Stimulated activated CD4-positive, alpha-beta T cell treated with anti-CD3 and anti-CD28 coated beads, Interleukin-4, amount 100 ng/mL, for 1 hour (primary cell): Measurements from ENCODE around the gene RIPOR3.

Source experiments
- DNase-seq: peaks from one replicate; pipeline ENCODE4 v3.0.0-alpha.2; 2020

RIPOR3 gene, protein sequence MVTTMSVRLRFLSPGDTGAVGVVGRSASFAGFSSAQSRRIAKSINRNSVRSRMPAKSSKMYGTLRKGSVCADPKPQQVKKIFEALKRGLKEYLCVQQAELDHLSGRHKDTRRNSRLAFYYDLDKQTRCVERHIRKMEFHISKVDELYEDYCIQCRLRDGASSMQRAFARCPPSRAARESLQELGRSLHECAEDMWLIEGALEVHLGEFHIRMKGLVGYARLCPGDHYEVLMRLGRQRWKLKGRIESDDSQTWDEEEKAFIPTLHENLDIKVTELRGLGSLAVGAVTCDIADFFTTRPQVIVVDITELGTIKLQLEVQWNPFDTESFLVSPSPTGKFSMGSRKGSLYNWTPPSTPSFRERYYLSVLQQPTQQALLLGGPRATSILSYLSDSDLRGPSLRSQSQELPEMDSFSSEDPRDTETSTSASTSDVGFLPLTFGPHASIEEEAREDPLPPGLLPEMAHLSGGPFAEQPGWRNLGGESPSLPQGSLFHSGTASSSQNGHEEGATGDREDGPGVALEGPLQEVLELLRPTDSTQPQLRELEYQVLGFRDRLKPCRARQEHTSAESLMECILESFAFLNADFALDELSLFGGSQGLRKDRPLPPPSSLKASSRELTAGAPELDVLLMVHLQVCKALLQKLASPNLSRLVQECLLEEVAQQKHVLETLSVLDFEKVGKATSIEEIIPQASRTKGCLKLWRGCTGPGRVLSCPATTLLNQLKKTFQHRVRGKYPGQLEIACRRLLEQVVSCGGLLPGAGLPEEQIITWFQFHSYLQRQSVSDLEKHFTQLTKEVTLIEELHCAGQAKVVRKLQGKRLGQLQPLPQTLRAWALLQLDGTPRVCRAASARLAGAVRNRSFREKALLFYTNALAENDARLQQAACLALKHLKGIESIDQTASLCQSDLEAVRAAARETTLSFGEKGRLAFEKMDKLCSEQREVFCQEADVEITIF

DNA sequence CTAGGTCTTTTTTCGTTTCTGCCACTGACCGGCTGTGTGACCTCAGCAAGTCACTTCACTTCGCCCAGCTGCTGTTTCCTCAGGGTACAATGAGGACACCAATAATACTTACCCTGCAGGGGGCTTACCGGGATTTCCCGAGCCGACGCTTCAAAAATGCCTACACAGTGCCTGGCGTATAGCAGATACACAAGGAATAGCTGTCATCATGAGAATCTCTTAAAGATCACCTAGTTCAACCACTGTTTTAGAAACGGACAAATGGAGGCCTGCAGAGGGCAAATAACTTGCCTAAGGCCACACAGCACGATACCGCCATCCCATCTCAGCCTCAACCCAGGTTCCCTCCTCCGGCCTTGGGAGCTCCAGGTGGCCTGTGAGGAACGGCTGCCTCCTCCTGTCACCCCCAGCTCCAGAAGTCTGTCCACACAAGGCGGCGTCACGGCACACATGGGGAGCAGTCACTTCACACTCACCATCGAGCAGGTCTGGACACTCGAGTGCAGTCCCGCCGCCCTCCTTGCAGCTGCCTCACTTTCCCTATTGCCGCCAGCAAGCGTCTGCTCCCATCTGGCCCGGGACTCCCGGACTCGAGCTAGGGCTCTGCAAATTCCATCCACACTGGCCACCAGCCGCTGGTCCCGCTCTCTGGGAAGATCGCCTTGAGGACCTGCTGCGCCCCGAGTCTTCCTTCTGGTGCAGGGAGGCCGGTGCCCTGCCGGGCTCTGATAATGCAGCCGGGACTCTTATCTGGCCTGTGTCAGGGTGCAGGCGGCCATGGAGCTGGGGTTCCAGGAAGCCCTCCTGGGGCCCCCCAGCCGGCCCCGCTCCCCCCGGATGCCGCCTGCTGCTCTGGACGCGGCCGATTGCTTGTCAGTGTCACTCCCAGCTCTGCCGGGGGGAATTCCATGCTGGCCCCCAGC is at the start of gene RIPOR3:
Gene RIPOR3 (minus strand): TSS at position 893 of the 923 bp plus-strand sequence. CDS start 414 bp downstream, at position 479.
- DNase-seq, result peak; percentile 3

- no peak for DNase-seq
Observed at GRCh38 chr20:50737352-50737751, 46.0 kb upstream of the RIPOR3 start.

DNA sequence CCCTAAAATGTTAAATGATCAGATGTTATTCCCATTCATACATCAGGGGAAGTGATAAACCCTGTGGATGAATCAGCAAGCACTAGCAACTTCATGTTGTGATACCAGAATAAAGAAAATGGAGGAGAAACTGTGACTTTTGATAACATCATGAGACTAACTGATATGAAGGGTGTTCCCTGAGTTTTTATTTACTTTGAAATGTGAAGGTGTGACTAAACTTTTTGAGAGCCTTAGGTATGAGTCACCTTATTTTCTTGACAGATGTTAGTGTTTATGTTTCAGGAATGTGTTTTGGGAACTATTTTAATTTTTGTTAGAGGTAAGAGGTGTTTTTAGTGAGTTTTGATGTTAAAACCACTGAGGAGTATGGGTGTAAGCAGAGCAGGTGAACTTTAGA is 44.5 kb upstream of the RIPOR3 start:
- DNase-seq, result no peak

GRCh38 chr20:50734730-50735679 is 43.7 kb upstream of the RIPOR3 start:
- no peak for DNase-seq

DNA sequence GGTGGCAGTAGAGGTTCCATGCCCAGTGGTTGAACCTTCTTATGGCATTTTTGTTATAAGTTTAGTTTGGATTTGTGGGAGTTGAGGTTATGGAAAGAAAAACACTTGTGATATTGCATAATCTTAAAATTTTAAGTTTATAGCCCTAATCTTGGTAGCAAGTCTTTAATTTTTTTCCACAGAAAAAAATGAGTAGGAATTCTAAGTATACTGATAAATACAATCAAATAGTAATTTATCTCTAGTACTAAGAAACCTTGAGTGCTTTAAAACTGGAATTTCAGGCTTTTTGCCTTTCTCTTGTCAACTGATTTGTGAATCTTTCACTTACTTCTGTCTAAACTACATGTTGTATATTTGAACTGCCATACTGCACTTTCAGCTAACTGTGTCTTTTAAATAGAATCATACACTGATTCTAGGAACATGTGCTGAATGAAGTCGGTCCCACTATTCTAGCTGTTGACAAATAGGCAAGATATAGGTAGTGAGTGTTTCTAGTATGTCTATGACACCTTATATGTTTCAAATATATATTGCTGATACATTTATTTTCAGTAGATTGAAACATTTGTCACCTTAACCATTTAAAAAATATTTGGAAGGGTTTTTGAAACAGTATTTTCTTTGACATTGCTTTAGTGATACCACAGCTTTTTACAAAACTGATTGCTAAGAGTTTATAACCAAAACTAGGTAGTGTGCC is 42.5 kb upstream of the RIPOR3 start:
- DNase-seq, result no peak

DNA sequence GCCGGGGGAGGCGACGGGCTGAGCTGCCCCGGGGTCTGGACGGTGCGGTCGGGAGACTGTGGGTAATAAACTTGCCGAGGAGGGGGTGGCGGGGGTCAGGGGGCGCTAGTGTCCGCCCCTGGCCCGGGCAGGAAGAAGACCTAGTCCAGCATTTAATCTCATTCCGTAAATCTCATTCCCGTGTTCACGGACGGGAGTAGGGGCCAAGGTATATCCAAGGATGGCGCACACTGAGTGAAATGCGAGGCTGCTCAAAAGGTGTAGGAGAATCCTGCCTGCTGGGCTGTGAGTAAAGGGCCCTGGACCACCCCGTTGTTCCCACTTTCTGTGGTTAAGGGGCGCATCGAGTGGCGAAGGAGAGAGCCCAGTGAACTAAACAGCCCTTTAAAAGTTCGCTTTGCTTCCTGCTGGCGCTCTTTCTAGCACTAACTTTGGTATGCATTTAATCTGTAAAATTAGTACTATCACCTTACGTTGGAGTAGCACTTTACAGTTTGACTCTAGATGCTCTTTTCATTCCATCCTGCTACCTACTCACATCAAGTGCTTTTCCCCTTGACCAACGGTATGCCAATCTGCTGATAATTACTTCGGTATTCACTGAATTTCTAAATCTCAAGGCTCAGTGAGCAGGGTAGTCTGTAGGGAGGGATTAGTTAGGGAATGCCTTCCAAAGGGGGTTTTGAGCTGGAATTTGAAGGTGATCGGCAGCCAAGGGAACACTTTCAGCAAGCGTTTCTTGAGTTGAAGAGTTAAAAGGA is 40.8 kb upstream of the RIPOR3 start:
- no peak for DNase-seq

- DNase-seq, result peak; percentile 100
Observed at GRCh38 chr20:50731055-50731929, 40.0 kb upstream of the RIPOR3 start, which contains the start of gene PARD6B. PARD6B (plus strand) TSS chr20:50731580; CDS start chr20:50731787, 207 bp downstream.

- DNase-seq, result no peak
Observed at GRCh38 chr20:50730765-50731054, 39.4 kb upstream of the RIPOR3 start.

- no peak for DNase-seq
Observed at GRCh38 chr20:50729901-50730764, 38.8 kb upstream of the RIPOR3 start.

GRCh38 chr20:50728981-50729874 is 37.9 kb upstream of the RIPOR3 start:
- DNase-seq, result no peak

- no peak for DNase-seq
Observed at GRCh38 chr20:50728486-50728980, 37.2 kb upstream of the RIPOR3 start.

GRCh38 chr20:50727792-50728485 is 36.6 kb upstream of the RIPOR3 start:
- no peak for DNase-seq

DNA sequence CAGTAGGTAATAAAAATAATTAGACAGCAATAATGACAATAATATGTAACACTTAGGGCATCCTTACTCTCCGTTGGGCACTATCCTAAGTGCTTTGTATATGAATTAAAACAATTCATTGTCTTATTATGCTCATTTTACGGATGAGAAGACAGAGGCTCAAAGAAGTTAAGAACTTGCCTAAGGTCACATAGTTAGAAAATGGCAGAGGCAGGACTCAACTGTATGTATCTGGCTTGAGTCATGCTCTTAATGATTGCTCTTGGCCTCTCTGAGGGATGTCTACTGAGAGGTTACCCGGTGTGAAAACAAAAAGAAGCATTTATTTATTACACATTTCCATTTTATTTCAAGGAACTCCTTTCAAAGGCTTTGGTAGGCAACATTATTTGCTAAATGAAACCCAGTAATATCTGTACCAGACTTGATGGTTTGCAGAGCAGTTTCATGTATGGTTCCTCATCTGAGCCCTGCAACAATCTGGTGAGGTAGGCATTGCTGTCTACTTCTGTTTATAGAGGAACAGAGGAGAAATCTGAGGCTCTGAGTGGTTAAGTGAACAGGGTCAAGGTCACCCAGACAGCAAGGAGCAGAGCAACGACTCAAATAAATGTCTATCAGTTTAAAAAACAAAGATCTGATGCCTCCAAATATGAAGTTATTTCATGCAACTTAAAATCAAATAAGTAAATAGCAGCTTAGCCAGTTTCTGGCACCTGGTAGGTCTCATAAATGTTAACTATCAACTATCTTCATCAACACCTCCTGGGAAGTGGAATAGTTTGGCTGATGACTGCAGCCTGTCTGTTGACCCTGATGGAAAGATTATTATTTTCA is 35.8 kb upstream of the RIPOR3 start:
- DNase-seq, result no peak

DNA sequence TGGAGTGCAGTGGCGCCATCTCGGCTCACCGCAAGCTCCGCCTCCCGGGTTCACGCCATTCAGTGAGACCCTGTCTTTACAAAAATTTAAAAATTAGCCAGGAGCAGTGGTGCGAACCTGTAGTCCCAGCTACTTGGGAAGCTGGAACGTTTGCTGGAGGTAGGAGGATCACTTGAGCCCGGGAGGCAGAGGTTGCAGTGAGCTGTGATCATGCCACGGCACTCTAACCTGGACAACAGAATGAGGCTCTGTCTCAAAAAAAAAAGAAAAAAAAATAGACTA is 34.3 kb upstream of the RIPOR3 start:
- no peak for DNase-seq
